Naive thymus-derived CD4-positive, alpha-beta T cell (primary cell): ENCODE results near the gene PDCD4. TPM values are rescaled to one million over a fixed set of nuclear protein-coding genes. Genes with fewer than 3 reads are reported as not detected.
A peak's percentile ranks its signal among the peaks of the same experiment; 100 is the strongest.

ENCODE experiments used
- ATAC-seq: fragments of 150-1000 bp; cut with Tn5 transposase; 2 replicates; pipeline ENCODE4 v1.10.0; 2021; ENCODE audit warnings: mild to moderate bottlenecking, moderate library complexity
- CTCF ChIA-PET: fragments of 350-600 bp; sonication (Branson Sonifier 250); formaldehyde crosslinking; loops from one replicate; lab custom pipeline; 2021; ENCODE audit warnings: antibody characterized with exemption; lab: Charles Lee
- POLR2A ChIA-PET: fragments of 350-600 bp; sonication (Branson Sonifier 250); formaldehyde crosslinking; loops from one replicate; lab custom pipeline; 2021; ENCODE audit warnings: antibody characterized with exemption, inconsistent platforms; lab: Charles Lee
- DNase-seq, 9 donors: peaks; one replicate each; pipeline versions ENCODE4 v3.0.0 to v3.0.0-alpha.2; 2020 to 2022; ENCODE audit warnings: mixed read lengths in 1 of 9
- H3K27ac ChIP-seq: one replicate; pipeline ENCODE4 v1.7.0; 2013; ENCODE audit warnings: mild to moderate bottlenecking, low read depth, low read length, moderate library complexity
- H3K27me3 ChIP-seq, 2 donors: one replicate each; pipeline ENCODE4 v1.7.0; 2013; ENCODE audit warnings: low read length in 2 of 2, mild to moderate bottlenecking in 2 of 2, moderate library complexity in 2 of 2; ENCODE audit not compliant: control insufficient read depth in 2 of 2, insufficient read depth in 2 of 2
- H3K36me3 ChIP-seq, 3 experiments: 1 replicate in 2 of 3; 2 replicates in 1 of 3; pipeline ENCODE4 v1.7.0; 2013; ENCODE audit warnings: low read length in 3 of 3, mild to moderate bottlenecking in 3 of 3, moderate library complexity in 1 of 3; ENCODE audit not compliant: insufficient read depth in 3 of 3, control insufficient read depth in 2 of 3
- H3K4me1 ChIP-seq, 2 donors: one replicate each; pipeline ENCODE4 v1.7.0; 2013; ENCODE audit warnings: low read length in 2 of 2, mild to moderate bottlenecking in 2 of 2, moderate library complexity in 1 of 2; ENCODE audit not compliant: control insufficient read depth in 2 of 2, insufficient read depth in 2 of 2
- H3K4me3 ChIP-seq: 2 replicates; pipeline ENCODE4 v1.7.0; 2013; ENCODE audit warnings: mild to moderate bottlenecking, low read length
- H3K9me3 ChIP-seq, 3 experiments: 1 replicate in 2 of 3; 2 replicates in 1 of 3; pipeline ENCODE4 v1.7.0; 2013; ENCODE audit warnings: low read length in 3 of 3; ENCODE audit not compliant: control insufficient read depth in 2 of 3
- H3K27ac Mint-ChIP-seq, 9 donors: one replicate each; pipeline ENCODE4 v1.8.0; 2020 to 2022; ENCODE audit warnings: mixed read lengths in 9 of 9, mild to moderate bottlenecking in 8 of 9, moderate library complexity in 5 of 9, inconsistent platforms in 2 of 9
- H3K27me3 Mint-ChIP-seq, 5 donors: one replicate each; pipeline ENCODE4 v1.8.0; 2021 to 2022; ENCODE audit warnings: mixed read lengths in 5 of 5, mild to moderate bottlenecking in 1 of 5
- H3K36me3 Mint-ChIP-seq, 5 donors: one replicate each; pipeline ENCODE4 v1.8.0; 2020 to 2022; ENCODE audit warnings: mixed read lengths in 5 of 5, mild to moderate bottlenecking in 3 of 5, inconsistent platforms in 1 of 5
- H3K4me1 Mint-ChIP-seq, 7 donors: one replicate each; pipeline ENCODE4 v1.8.0; 2020 to 2022; ENCODE audit warnings: mixed read lengths in 7 of 7, mild to moderate bottlenecking in 3 of 7, inconsistent platforms in 1 of 7
- H3K4me3 Mint-ChIP-seq, 10 donors: one replicate each; pipeline ENCODE4 v1.8.0; 2020 to 2022; ENCODE audit warnings: mild to moderate bottlenecking in 10 of 10, mixed read lengths in 10 of 10, moderate library complexity in 6 of 10, inconsistent platforms in 2 of 10
- H3K9me3 Mint-ChIP-seq, 11 donors: one replicate each; pipeline ENCODE4 v1.8.0; 2020 to 2022; ENCODE audit warnings: mixed read lengths in 11 of 11, mild to moderate bottlenecking in 4 of 11, inconsistent platforms in 1 of 11, moderate library complexity in 1 of 11
- intact Hi-C, 2 donors: fragments of 100-400 bp; cut with micrococcal nuclease; formaldehyde crosslinking; loops; one replicate each; pipeline ENCODE4 v1.15.1; 2023
- polyA plus RNA-seq, 2 donors: library from polyadenylated mRNA; unstranded; fragments of 300-500 nt; fragmentation: Illumina TruSeq; gene quantifications; one replicate each; pipeline ENCODE4 v1.2.3, GENCODE V29; 2021
- total RNA-seq, 6 experiments: library from RNA in 5 of 6; stranded (reverse) in 5 of 6; gene quantifications; 1 replicate in 5 of 6; 2 replicates in 1 of 6; pipeline ENCODE4 v1.2.3 and lab custom pipeline; 2021 to 2026

PDCD4 gene
- total and polyA plus RNA-seq, 7 experiments from 2014 or later: 93.7 to 295 (median 253) TPM

GRCh38 chr10:110892602-110893288 lies 21.0 kb downstream of the PDCD4 start:
- DNase-seq (no peak), ATAC-seq (no peak)
- Mint-ChIP-seq H3K4me1 (peaks cover 10 to 69% (median 54%) of the 10 kb centered on the region in 7 donors), H3K36me3 (peaks cover 12 to 44% (median 32%) of the 10 kb centered on the region in 5 donors), H3K27ac (peak overlapping the region in 6 of 9 donors; percentile 15 to 74 (median 54)), H3K27me3 (no peaks in the 10 kb centered on the region), H3K9me3 (peaks cover 0 to 1% (median 0%) of the 10 kb centered on the region in 11 donors), H3K4me3 (no peak overlapping the region)
- ChIA-PET POLR2A (interaction anchor here (1.0 to 2.7 kb wide), 5 partner anchors 9 to 89 kb away, joined by 3 to 10 read pairs (median 3); no protein-coding TSS in a partner anchor), CTCF (interaction anchor here (0.6 to 4.1 kb wide), 14 partner anchors 8 to 206 kb away, joined by 3 to 37 read pairs (median 4); no protein-coding TSS in a partner anchor)
- intact Hi-C loops: loop anchor here (1.0 to 5.0 kb wide), 11 partner anchors 9 to 282 kb away; no protein-coding TSS in a partner anchor
- Histone ChIP-seq H3K4me1 (peaks cover 0 to 20% of the 10 kb centered on the region in 2 donors), H3K36me3 (peaks cover 21 to 39% (median 33%) of the 10 kb centered on the region in 3 experiments), H3K27me3 (no peaks in the 10 kb centered on the region), H3K9me3 (no peaks in the 10 kb centered on the region), H3K4me3 (no peak overlapping the region), H3K27ac (no peak overlapping the region)

- peaks cover 0 to 20% of the 10 kb centered on the region in 2 donors for H3K4me1 ChIP-seq
- peaks cover 12 to 41% (median 32%) of the 10 kb centered on the region in 5 donors for H3K36me3 Mint-ChIP-seq
- no peaks in the 10 kb centered on the region for H3K27me3 ChIP-seq
- H3K9me3 ChIP-seq: no peaks in the 10 kb centered on the region
- H3K36me3 ChIP-seq: peaks cover 18 to 46% (median 41%) of the 10 kb centered on the region in 3 experiments
- H3K4me3 Mint-ChIP-seq: peak overlapping the region in 3 of 10 donors; percentile 2 to 34 (median 6)
- no peaks in the 10 kb centered on the region for H3K27me3 Mint-ChIP-seq
- H3K27ac Mint-ChIP-seq: peak overlapping the region in 7 of 9 donors; percentile 2 to 68 (median 32)
- no peak overlapping the region for H3K4me3 ChIP-seq
- H3K4me1 Mint-ChIP-seq: peaks cover 10 to 66% (median 51%) of the 10 kb centered on the region in 7 donors
- H3K9me3 Mint-ChIP-seq: peaks cover 0 to 1% (median 0%) of the 10 kb centered on the region in 11 donors
- intact Hi-C loops: loop anchor here (1.0 to 5.0 kb wide), 11 partner anchors 10 to 283 kb away; no protein-coding TSS in a partner anchor
- CTCF ChIA-PET: interaction anchor here (0.5 to 4.1 kb wide), 16 partner anchors 9 to 221 kb away, joined by 3 to 37 read pairs (median 4); no protein-coding TSS in a partner anchor
- POLR2A ChIA-PET: interaction anchor here (1.0 to 2.7 kb wide), 5 partner anchors 11 to 90 kb away, joined by 3 to 10 read pairs (median 3); partner anchors contain the start of genes BBIP1 and PDCD4
- peak; percentile 91 for ATAC-seq
- peak overlapping the region; percentile 56 for H3K27ac ChIP-seq
- peak in 6 of 9 donors; percentile 47 to 75 (median 66) for DNase-seq
Observed at GRCh38 chr10:110893559-110894179, 21.9 kb downstream of the PDCD4 start.

- H3K4me1 ChIP-seq: peaks cover 0 to 15% of the 10 kb centered on the region in 2 donors
- ChIA-PET POLR2A (interaction anchor here (0.8 to 4.0 kb wide), 8 partner anchors 12 to 147 kb away, joined by 3 to 23 read pairs (median 4); partner anchors contain the start of gene PDCD4), CTCF (interaction anchor here (0.6 to 2.9 kb wide), 6 partner anchors 10 to 311 kb away, joined by 3 to 20 read pairs (median 6); partner anchors contain the start of gene BBIP1)
- Mint-ChIP-seq H3K9me3 (no peaks in the 10 kb centered on the region), H3K4me3 (no peak overlapping the region), H3K4me1 (peaks cover 14 to 47% (median 30%) of the 10 kb centered on the region in 7 donors), H3K27ac (peak overlapping the region in 6 of 9 donors; percentile 18 to 71 (median 41)), H3K36me3 (peaks cover 8 to 38% (median 30%) of the 10 kb centered on the region in 5 donors), H3K27me3 (no peaks in the 10 kb centered on the region)
- peak overlapping the region; percentile 34 for H3K27ac ChIP-seq
- intact Hi-C loops: no loop called here
- no peaks in the 10 kb centered on the region for H3K27me3 ChIP-seq
- H3K4me3 ChIP-seq: no peak overlapping the region
- DNase-seq: no peak
- peaks cover 16 to 65% (median 47%) of the 10 kb centered on the region in 3 experiments for H3K36me3 ChIP-seq
- ATAC-seq: no peak
- no peaks in the 10 kb centered on the region for H3K9me3 ChIP-seq
Observed at GRCh38 chr10:110897184-110897583, 25.5 kb downstream of the PDCD4 start.

GRCh38 chr10:110898391-110898790 lies 26.7 kb downstream of the PDCD4 start:
- CTCF ChIA-PET: interaction anchor here (0.6 to 2.9 kb wide), 4 partner anchors 14 to 154 kb away, joined by 3 to 20 read pairs (median 4); partner anchors contain the start of gene BBIP1
- Histone ChIP-seq H3K9me3 (no peaks in the 10 kb centered on the region), H3K27me3 (no peaks in the 10 kb centered on the region), H3K4me3 (no peak overlapping the region), H3K27ac (no peak overlapping the region), H3K4me1 (peaks cover 0 to 12% of the 10 kb centered on the region in 2 donors), H3K36me3 (peaks cover 14 to 68% (median 43%) of the 10 kb centered on the region in 3 experiments)
- ATAC-seq (no peak), DNase-seq (no peak)
- Mint-ChIP-seq H3K36me3 (peaks cover 8 to 45% (median 38%) of the 10 kb centered on the region in 5 donors), H3K4me1 (peaks cover 19 to 48% (median 35%) of the 10 kb centered on the region in 7 donors), H3K9me3 (peaks cover 0 to 2% (median 0%) of the 10 kb centered on the region in 11 donors), H3K4me3 (no peak overlapping the region), H3K27me3 (no peaks in the 10 kb centered on the region), H3K27ac (peak overlapping the region in 3 of 9 donors; percentile 21 to 43 (median 32))
- intact Hi-C loops: no loop called here
- POLR2A ChIA-PET: interaction anchor here (4.0 kb wide), 1 partner anchor 11 kb away, joined by 23 read pairs; no protein-coding TSS in a partner anchor

GRCh38 chr10:110900983-110901382 lies 29.3 kb downstream of the PDCD4 start:
- Histone ChIP-seq H3K36me3 (peaks cover 9 to 52% (median 30%) of the 10 kb centered on the region in 3 experiments), H3K4me1 (no peaks in the 10 kb centered on the region), H3K9me3 (no peaks in the 10 kb centered on the region), H3K27ac (no peak overlapping the region), H3K4me3 (no peak overlapping the region), H3K27me3 (no peaks in the 10 kb centered on the region)
- no peak for ATAC-seq
- peaks cover 0 to 2% (median 0%) of the 10 kb centered on the region in 11 donors for H3K9me3 Mint-ChIP-seq
- peak overlapping the region in 3 of 9 donors; percentile 5 to 59 (median 21) for H3K27ac Mint-ChIP-seq
- CTCF ChIA-PET: interaction anchor here (0.7 to 1.2 kb wide), 2 partner anchors 14 to 571 kb away, joined by 3 read pairs; no protein-coding TSS in a partner anchor
- H3K27me3 Mint-ChIP-seq: no peaks in the 10 kb centered on the region
- POLR2A ChIA-PET: interaction anchor here (0.7 to 1.6 kb wide), 5 partner anchors 10 to 1044 kb away, joined by 3 to 6 read pairs (median 3); partner anchors contain the start of genes BBIP1 and SHOC2
- no peak for DNase-seq
- peaks cover 12 to 40% (median 29%) of the 10 kb centered on the region in 7 donors for H3K4me1 Mint-ChIP-seq
- intact Hi-C loops: no loop called here
- no peak overlapping the region for H3K4me3 Mint-ChIP-seq
- peaks cover 8 to 42% (median 35%) of the 10 kb centered on the region in 5 donors for H3K36me3 Mint-ChIP-seq
